Activated gamma-delta T cell treated with anti-CD3 and anti-CD28 coated beads, Interleukin-2, amount 50 U/mL, for 16 hours (primary cell): ENCODE measurements around the gene SYT15B.
"Not testable (repeated sequence)": the region's sequence is repeated elsewhere in the genome, so short reads cannot be mapped to it uniquely, and the experiment has no call there.

Experiments
- DNase-seq: peaks from one replicate; pipeline ENCODE4 v3.0.0-alpha.2; 2020; ENCODE audit warnings: low read depth

Gene SYT15B

GRCh38 chr10:47725740-47726139 is 37.7 kb downstream of the SYT15B start:
- not testable (repeated sequence) for DNase-seq

DNA sequence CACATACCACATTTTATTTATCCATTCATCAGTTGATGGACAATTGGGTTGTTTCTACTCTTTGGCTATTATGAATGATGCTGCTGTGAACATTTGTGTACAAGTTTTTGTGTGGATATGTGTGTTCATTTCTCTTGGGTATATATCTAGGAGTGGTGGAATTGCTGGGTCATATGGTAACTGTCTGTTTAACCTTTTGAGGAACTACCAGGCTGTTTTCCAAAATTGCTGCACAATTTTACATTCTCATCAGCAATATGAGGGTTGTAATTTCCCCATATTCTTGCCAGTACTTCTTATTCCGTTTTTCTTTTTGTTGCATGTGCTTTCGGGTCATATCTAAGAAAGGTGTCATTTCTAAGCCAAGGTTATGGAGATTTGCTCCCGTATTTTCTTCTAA is 38.3 kb downstream of the SYT15B start:
- not testable (repeated sequence) for DNase-seq

- DNase-seq = not testable (repeated sequence)
These were observed 39.3 kb downstream of the SYT15B start for GRCh38 chr10:47724119-47724518.

DNA sequence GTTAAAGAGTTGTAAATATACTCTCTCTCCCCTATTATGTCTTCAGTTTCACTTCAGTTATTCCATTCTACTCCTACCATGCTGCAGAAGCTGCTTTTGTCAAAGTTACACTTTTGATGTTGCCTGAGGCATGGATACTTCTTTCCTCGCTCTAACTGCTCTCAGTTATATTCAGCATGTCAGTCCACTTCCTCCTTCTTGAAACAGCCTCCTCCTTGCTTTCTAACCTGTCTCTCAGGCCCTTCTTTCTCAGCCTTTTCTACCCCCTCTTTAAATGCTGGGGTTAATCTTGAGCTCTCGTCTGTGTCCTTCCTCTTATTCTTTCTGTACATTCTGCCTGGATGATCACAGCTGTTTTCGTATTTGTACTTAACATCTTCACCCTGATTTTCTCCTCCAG is 40.0 kb downstream of the SYT15B start:
- DNase-seq = not testable (repeated sequence)

GRCh38 chr10:47717011-47717769 is 46.2 kb downstream of the SYT15B start:
- DNase-seq = not testable (repeated sequence)
